HuH-7.5 (cell line): ENCODE results near the gene EED.
"Not testable (repeated sequence)": the region's sequence is repeated elsewhere in the genome, so short reads cannot be mapped to it uniquely, and the experiment has no call there.

ENCODE experiments used
- DNase-seq: peaks from one replicate; pipeline ENCODE4 v3.0.0; 2011; ENCODE audit warnings: low spot score

The EED gene

GRCh38 chr11:86219311-86220193, 25.0 kb upstream of the EED start:
- DNase-seq = no peak

- no peak for DNase-seq
Observed at GRCh38 chr11:86220653-86221052, 23.9 kb upstream of the EED start.

- no peak for DNase-seq
Observed at GRCh38 chr11:86222081-86222480, 22.5 kb upstream of the EED start.

- not testable (repeated sequence) for DNase-seq
Observed at GRCh38 chr11:86224575-86224974, 20.0 kb upstream of the EED start.

GRCh38 chr11:86225344-86225743, 19.2 kb upstream of the EED start:
- DNase-seq = not testable (repeated sequence)

GRCh38 chr11:86228269-86229038, 16.1 kb upstream of the EED start:
- no peak for DNase-seq

GRCh38 chr11:86229039-86229330, 15.6 kb upstream of the EED start:
- not testable (repeated sequence) for DNase-seq

- no peak for DNase-seq
Observed at GRCh38 chr11:86230179-86230804, 14.3 kb upstream of the EED start.

GRCh38 chr11:86230921-86231434, 13.6 kb upstream of the EED start:
- DNase-seq = no peak

GRCh38 chr11:86232556-86232955, 12.0 kb upstream of the EED start:
- no peak for DNase-seq

GRCh38 chr11:86234831-86235461, 9.6 kb upstream of the EED start:
- no peak for DNase-seq

GRCh38 chr11:86237267-86237804, 7.2 kb upstream of the EED start:
- no peak for DNase-seq

GRCh38 chr11:86240164-86240563, 4.4 kb upstream of the EED start:
- no peak for DNase-seq

- DNase-seq = no peak
Observed at GRCh38 chr11:86241956-86242535, 2.5 kb upstream of the EED start.

- DNase-seq = no peak
Observed at GRCh38 chr11:86243396-86243795, 1.2 kb upstream of the EED start.

- DNase-seq = peak; percentile 79
Observed at GRCh38 chr11:86244063-86244521, 461 bp upstream of the EED start.

GRCh38 chr11:86245369-86246292, 1.1 kb downstream of the EED start:
- no peak for DNase-seq

- no peak for DNase-seq
Observed at GRCh38 chr11:86246293-86246675, 1.7 kb downstream of the EED start.

- no peak for DNase-seq
Observed at GRCh38 chr11:86247608-86248007, 3.1 kb downstream of the EED start.

GRCh38 chr11:86248609-86249008, 4.1 kb downstream of the EED start:
- DNase-seq = no peak
